Measurements from ENCODE around the gene COBLL1. TPM values are rescaled to one million over a fixed set of nuclear protein-coding genes. Genes with fewer than 3 reads are reported as not detected.
A peak's percentile ranks its signal among the peaks of the same experiment; 100 is the strongest.

Gene COBLL1
- polyA plus RNA-seq, 1 donor (not counting 4 experiments of a cell fraction or from before 2014, with no cell fraction given): 14.9 TPM

GRCh38 chr2:164778723-164779122 is 62.9 kb downstream of the COBLL1 start:
- Histone ChIP-seq H3K4me2 (ENCODE audit: control insufficient read depth, extremely low read depth, insufficient read depth, low read depth, low read length) (no peak overlapping the region), H3K36me3 (ENCODE audit: control insufficient read depth in 2 of 2, extremely low read depth in 1 of 2, insufficient read depth in 2 of 2, low read length in 2 of 2) (peaks cover 0 to 3% of the 10 kb centered on the region in 2 experiments), H3K9me3 (ENCODE audit: control insufficient read depth, low read depth, low read length) (no peaks in the 10 kb centered on the region), H3K79me2 (ENCODE audit: control insufficient read depth, insufficient read depth, low read length) (no peaks in the 10 kb centered on the region), H3K4me1 (ENCODE audit: control insufficient read depth, extremely low read depth, insufficient read depth, low read length) (peaks cover 12% of the 10 kb centered on the region), H3K27me3 (ENCODE audit: control insufficient read depth, extremely low read depth, insufficient read depth, low read length) (no peaks in the 10 kb centered on the region), H3K9me1 (ENCODE audit: control insufficient read depth, extremely low read depth, insufficient read depth, low read length) (no peaks in the 10 kb centered on the region), H3K4me3 (ENCODE audit: control insufficient read depth in 2 of 3, extremely low read depth in 1 of 3, insufficient read depth in 2 of 3, low read depth in 1 of 3, low read length in 3 of 3) (no peak overlapping the region), H3K27ac (ENCODE audit: control insufficient read depth, insufficient read depth, low read length) (peak overlapping the region; percentile 47), H4K20me1 (ENCODE audit: control insufficient read depth, extremely low read depth, insufficient read depth, low read length) (no peaks in the 10 kb centered on the region), H3K9ac (ENCODE audit: control insufficient read depth, extremely low read depth, insufficient read depth, low read length) (no peak overlapping the region), H2AFZ (ENCODE audit: control insufficient read depth, low read length) (no peak overlapping the region)
- DNase-seq (ENCODE audit: low read depth, low spot score): no peak
- TF ChIP-seq CTCF (optimal IDR thresholded peaks at IDR 0.05 in 1 of 3, IDR thresholded peaks at IDR 0.05 in 1 of 3, conservative IDR thresholded peaks at IDR 0.05 in 1 of 3; ENCODE audit: extremely low read depth in 1 of 3, insufficient read depth in 2 of 3, low read length in 3 of 3) (no peak), EZH2 (IDR thresholded peaks at IDR 0.05; ENCODE audit: low read length) (no peak)
- no peak for FAIRE-seq
- dilution Hi-C loops (cut with MboI; ENCODE audit: extremely low pct_ligation_motif_present, low sequenced_read_pairs): no loop called here

DNA sequence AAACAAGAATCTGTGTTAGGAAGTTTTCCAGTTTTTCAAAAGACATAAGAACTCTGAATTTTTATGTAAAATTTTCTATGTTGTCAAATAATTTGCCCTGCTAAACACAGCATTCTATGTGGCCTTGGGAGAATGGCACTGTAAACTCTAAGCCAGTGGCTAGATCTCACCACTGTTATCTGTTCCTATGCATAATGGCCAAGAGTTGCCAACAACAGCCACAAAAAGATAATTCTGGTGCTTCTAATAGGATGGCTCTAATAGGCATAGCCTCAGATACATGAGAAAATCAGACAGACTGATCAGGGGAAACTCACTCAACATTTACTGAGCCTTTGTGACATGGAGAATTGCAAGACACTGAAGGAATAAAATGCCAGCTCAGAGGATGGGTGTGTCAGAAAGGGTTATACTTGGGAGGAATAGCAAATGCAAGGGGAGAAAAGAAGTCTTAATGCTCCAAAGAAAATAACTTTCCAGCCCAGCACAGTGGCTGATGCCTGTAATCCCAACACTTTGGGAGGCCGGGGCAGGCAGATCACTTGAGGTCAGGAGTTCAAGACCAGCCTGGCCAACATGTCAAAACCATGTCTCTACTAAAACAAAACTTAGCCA is 63.7 kb downstream of the COBLL1 start:
- Histone ChIP-seq H3K79me2 (ENCODE audit: control insufficient read depth, insufficient read depth, low read length) (no peaks in the 10 kb centered on the region), H3K9me1 (ENCODE audit: control insufficient read depth, extremely low read depth, insufficient read depth, low read length) (no peaks in the 10 kb centered on the region), H3K9me3 (ENCODE audit: control insufficient read depth, low read depth, low read length) (no peaks in the 10 kb centered on the region), H3K4me1 (ENCODE audit: control insufficient read depth, extremely low read depth, insufficient read depth, low read length) (peaks cover 12% of the 10 kb centered on the region), H3K9ac (ENCODE audit: control insufficient read depth, extremely low read depth, insufficient read depth, low read length) (no peak overlapping the region), H3K4me2 (ENCODE audit: control insufficient read depth, extremely low read depth, insufficient read depth, low read depth, low read length) (no peak overlapping the region), H3K27ac (ENCODE audit: control insufficient read depth, insufficient read depth, low read length) (no peak overlapping the region), H3K4me3 (ENCODE audit: control insufficient read depth in 2 of 3, extremely low read depth in 1 of 3, insufficient read depth in 2 of 3, low read depth in 1 of 3, low read length in 3 of 3) (no peak overlapping the region), H4K20me1 (ENCODE audit: control insufficient read depth, extremely low read depth, insufficient read depth, low read length) (no peaks in the 10 kb centered on the region), H3K27me3 (ENCODE audit: control insufficient read depth, extremely low read depth, insufficient read depth, low read length) (no peaks in the 10 kb centered on the region), H2AFZ (ENCODE audit: control insufficient read depth, low read length) (no peak overlapping the region), H3K36me3 (ENCODE audit: control insufficient read depth in 2 of 2, extremely low read depth in 1 of 2, insufficient read depth in 2 of 2, low read length in 2 of 2) (peaks cover 0 to 3% of the 10 kb centered on the region in 2 experiments)
- TF ChIP-seq EZH2 (IDR thresholded peaks at IDR 0.05; ENCODE audit: low read length): no peak
- FAIRE-seq (no peak), DNase-seq (ENCODE audit: low read depth, low spot score) (no peak)
- dilution Hi-C loops (cut with MboI; ENCODE audit: extremely low pct_ligation_motif_present, low sequenced_read_pairs): no loop called here

- Histone ChIP-seq H2AFZ (ENCODE audit: control insufficient read depth, low read length) (no peak overlapping the region), H3K4me1 (ENCODE audit: control insufficient read depth, extremely low read depth, insufficient read depth, low read length) (peaks cover 3% of the 10 kb centered on the region), H3K9me3 (ENCODE audit: control insufficient read depth, low read depth, low read length) (no peaks in the 10 kb centered on the region), H3K79me2 (ENCODE audit: control insufficient read depth, insufficient read depth, low read length) (no peaks in the 10 kb centered on the region), H3K27ac (ENCODE audit: control insufficient read depth, insufficient read depth, low read length) (no peak overlapping the region), H3K36me3 (ENCODE audit: control insufficient read depth in 2 of 2, extremely low read depth in 1 of 2, insufficient read depth in 2 of 2, low read length in 2 of 2) (no peaks in the 10 kb centered on the region), H3K27me3 (ENCODE audit: control insufficient read depth, extremely low read depth, insufficient read depth, low read length) (no peaks in the 10 kb centered on the region), H3K9ac (ENCODE audit: control insufficient read depth, extremely low read depth, insufficient read depth, low read length) (no peak overlapping the region), H3K9me1 (ENCODE audit: control insufficient read depth, extremely low read depth, insufficient read depth, low read length) (no peaks in the 10 kb centered on the region), H4K20me1 (ENCODE audit: control insufficient read depth, extremely low read depth, insufficient read depth, low read length) (no peaks in the 10 kb centered on the region), H3K4me3 (ENCODE audit: control insufficient read depth in 2 of 3, extremely low read depth in 1 of 3, insufficient read depth in 2 of 3, low read depth in 1 of 3, low read length in 3 of 3) (no peak overlapping the region), H3K4me2 (ENCODE audit: control insufficient read depth, extremely low read depth, insufficient read depth, low read depth, low read length) (no peak overlapping the region)
- no peak for DNase-seq (ENCODE audit: low read depth, low spot score)
- no peak for FAIRE-seq
- no peak for TF ChIP-seq EZH2 (IDR thresholded peaks at IDR 0.05; ENCODE audit: low read length)
- no peak for TF ChIP-seq CTCF (optimal IDR thresholded peaks at IDR 0.05 in 1 of 3, IDR thresholded peaks at IDR 0.05 in 1 of 3, conservative IDR thresholded peaks at IDR 0.05 in 1 of 3; ENCODE audit: extremely low read depth in 1 of 3, insufficient read depth in 2 of 3, low read length in 3 of 3)
- dilution Hi-C loops (cut with MboI; ENCODE audit: extremely low pct_ligation_motif_present, low sequenced_read_pairs): no loop called here
These were observed 68.0 kb downstream of the COBLL1 start for GRCh38 chr2:164773635-164774034.
